Activated T-cell treated with anti-CD3 and anti-CD28 coated beads, Interleukin-2, amount 50 U/mL, for 24 hours (primary cell): ENCODE measurements around the gene CGNL1.

ENCODE experiments used
- DNase-seq: peaks from one replicate; pipeline ENCODE4 v3.0.0-alpha.2; 2020
- H3K27ac Mint-ChIP-seq: 2 replicates; pipeline ENCODE4 v1.8.0; 2020; ENCODE audit warnings: mild to moderate bottlenecking, mixed read lengths
- H3K27me3 Mint-ChIP-seq: 2 replicates; pipeline ENCODE4 v1.8.0; 2020; ENCODE audit warnings: mixed read lengths
- H3K36me3 Mint-ChIP-seq: 2 replicates; pipeline ENCODE4 v1.8.0; 2020; ENCODE audit warnings: low read depth, mixed read lengths
- H3K4me1 Mint-ChIP-seq: 2 replicates; pipeline ENCODE4 v1.8.0; 2020; ENCODE audit warnings: low read depth, mixed read lengths
- H3K4me3 Mint-ChIP-seq: 2 replicates; pipeline ENCODE4 v1.8.0; 2020; ENCODE audit warnings: mild to moderate bottlenecking, moderate library complexity, mixed read lengths
- H3K9me3 Mint-ChIP-seq: 2 replicates; pipeline ENCODE4 v1.8.0; 2020; ENCODE audit warnings: mixed read lengths

Gene CGNL1

GRCh38 chr15:57594479-57594878 lies 218.2 kb downstream of the CGNL1 start:
- H3K4me3 Mint-ChIP-seq: no peak overlapping the region
- no peaks in the 10 kb centered on the region for H3K36me3 Mint-ChIP-seq
- H3K27me3 Mint-ChIP-seq: peaks cover 39% of the 10 kb centered on the region
- DNase-seq: no peak
- H3K4me1 Mint-ChIP-seq: peaks cover 7% of the 10 kb centered on the region
- no peak overlapping the region for H3K27ac Mint-ChIP-seq
- no peaks in the 10 kb centered on the region for H3K9me3 Mint-ChIP-seq

DNA sequence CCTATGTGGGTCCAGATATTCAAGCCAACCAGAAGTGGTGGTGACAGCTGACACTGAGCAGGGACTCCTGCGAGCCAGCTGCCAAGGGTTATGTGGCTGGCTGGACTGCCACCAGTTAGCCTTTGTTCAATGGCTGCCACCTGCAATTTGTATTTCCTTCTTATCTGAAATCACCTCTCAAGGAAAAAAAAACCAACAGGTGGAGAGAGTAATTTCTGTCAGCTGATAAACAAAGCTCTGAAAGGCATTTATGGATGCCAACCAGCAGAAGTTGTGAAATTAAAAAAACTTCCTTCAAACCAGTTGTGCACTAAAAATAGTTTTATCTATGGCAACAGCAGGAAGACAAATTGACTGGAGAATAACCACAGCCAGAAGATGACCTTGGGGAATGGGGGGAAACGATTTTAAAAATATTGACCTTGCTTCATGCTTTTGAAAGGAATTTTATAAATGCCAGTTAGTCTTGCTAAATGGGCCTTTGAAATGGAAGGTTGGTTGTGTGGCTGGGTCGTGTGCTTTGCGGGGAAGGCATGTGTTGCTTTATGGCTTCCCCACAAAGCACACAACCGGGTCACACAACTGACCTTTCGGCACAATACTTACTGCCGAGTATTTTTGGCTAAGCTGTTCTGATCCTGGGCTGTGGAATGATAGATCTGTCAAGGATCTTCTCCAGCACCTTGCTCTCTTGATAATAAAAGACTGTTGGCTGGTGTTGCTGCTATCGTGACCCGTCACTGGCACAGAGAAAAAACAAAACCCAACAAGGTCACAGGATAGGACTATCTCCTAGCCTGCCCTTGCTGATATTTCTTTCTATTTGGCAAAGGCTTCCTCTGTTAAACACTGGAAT lies 218.9 kb downstream of the CGNL1 start:
- Mint-ChIP-seq H3K36me3 (no peaks in the 10 kb centered on the region), H3K27me3 (peaks cover 33% of the 10 kb centered on the region), H3K27ac (no peak overlapping the region), H3K4me1 (peaks cover 7% of the 10 kb centered on the region), H3K4me3 (no peak overlapping the region), H3K9me3 (no peaks in the 10 kb centered on the region)
- no peak for DNase-seq

DNA sequence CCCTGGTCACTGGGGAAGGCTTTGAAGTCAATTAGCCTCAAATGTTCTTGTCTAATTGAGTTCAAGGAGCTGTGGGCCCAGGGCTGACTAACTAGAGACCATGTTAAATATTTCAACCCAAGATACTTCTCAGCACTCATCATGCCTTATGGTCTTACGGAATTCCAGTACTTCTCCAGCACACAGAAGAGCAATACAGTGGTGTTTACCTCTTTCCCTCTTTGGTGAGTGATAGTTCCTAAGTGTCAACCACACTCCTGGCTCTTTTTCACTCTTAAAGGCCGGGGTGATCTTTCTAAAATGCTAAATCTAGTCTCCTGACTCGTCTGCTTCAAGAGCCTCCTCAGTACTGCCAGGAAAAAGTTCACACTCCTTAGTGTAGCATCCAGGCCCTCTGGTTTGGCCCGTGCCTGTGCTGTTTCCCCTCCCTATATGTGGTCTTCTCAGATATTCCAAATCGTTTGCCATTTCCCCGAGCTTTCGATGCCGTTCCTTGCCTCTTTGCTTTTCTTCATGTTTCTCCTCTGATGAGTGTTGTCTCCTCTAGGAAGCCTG lies 220.1 kb downstream of the CGNL1 start:
- DNase-seq: no peak
- Mint-ChIP-seq H3K4me1 (peaks cover 1% of the 10 kb centered on the region), H3K4me3 (no peak overlapping the region), H3K27ac (no peak overlapping the region), H3K9me3 (no peaks in the 10 kb centered on the region), H3K27me3 (peaks cover 26% of the 10 kb centered on the region), H3K36me3 (no peaks in the 10 kb centered on the region)

GRCh38 chr15:57596978-57597377 lies 220.7 kb downstream of the CGNL1 start:
- DNase-seq: no peak
- Mint-ChIP-seq H3K4me3 (no peak overlapping the region), H3K9me3 (no peaks in the 10 kb centered on the region), H3K27me3 (peaks cover 25% of the 10 kb centered on the region), H3K27ac (no peak overlapping the region), H3K4me1 (no peaks in the 10 kb centered on the region), H3K36me3 (no peaks in the 10 kb centered on the region)

DNA sequence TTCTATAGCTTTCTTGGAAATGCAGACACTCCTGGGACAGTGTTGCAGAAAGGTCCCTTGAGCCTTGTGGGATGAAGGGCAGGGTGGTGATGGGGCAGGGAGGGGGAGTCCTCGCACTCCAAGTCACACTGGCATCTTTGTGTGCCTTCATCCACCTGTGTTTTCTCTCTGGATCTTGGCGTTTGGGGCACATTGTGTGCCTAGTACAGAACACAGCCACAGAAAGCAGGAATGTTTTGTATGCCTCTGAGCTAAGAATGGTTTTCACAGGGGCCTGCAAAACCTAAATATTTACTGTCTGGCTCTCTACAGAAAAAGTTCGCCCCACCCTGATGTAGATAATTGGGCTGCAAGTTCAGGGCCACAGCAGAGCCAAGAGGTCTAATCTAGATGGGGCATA lies 221.1 kb downstream of the CGNL1 start:
- no peaks in the 10 kb centered on the region for H3K4me1 Mint-ChIP-seq
- peaks cover 21% of the 10 kb centered on the region for H3K27me3 Mint-ChIP-seq
- no peak for DNase-seq
- H3K27ac Mint-ChIP-seq: no peak overlapping the region
- H3K36me3 Mint-ChIP-seq: no peaks in the 10 kb centered on the region
- no peaks in the 10 kb centered on the region for H3K9me3 Mint-ChIP-seq
- H3K4me3 Mint-ChIP-seq: no peak overlapping the region

DNA sequence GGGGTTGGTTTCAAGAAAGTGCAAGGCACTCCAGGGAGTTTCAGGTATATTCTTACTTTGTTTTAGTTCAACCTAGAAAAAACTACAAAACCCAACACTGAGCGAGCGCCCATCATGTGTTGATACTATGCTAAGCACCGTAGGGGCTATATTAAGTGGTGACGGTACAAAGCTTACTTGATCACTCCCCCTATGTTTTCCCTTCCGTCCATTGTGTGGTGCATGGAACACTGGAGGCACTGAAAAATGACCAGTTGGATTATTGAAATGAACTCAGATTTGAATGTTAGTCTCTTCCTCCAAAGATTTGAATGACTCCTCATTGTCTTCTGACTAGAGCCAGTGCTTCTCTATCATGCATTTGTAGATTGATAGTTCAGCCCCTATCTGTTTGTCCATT lies 222.0 kb downstream of the CGNL1 start:
- no peaks in the 10 kb centered on the region for H3K9me3 Mint-ChIP-seq

DNA sequence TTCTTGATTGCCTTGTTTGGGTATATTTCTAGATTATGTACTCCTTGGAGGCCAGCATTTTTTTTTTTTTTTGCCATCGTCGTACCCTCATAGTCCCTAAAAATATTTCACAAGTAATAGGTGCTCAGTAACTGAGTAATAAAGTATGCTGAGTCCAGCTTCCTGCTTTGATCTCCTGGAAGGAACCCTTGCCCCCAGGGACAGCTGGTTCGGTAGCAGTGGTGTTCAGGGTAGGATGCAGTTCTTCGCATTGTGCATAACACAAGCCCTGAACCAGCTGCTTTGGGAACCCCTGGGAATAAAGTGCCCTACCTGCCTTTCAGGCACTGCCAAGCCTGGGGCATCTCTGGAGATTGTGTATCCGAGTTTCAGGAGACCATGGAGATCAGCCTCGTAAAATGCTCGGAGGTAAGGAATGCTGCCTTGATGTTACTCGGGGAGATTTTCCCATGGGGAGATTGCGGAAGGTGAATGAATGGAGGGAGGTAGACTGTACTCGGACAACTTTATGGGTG lies 223.0 kb downstream of the CGNL1 start:
- no peaks in the 10 kb centered on the region for H3K36me3 Mint-ChIP-seq
- peaks cover 10% of the 10 kb centered on the region for H3K27me3 Mint-ChIP-seq
- no peaks in the 10 kb centered on the region for H3K4me1 Mint-ChIP-seq
- no peak overlapping the region for H3K27ac Mint-ChIP-seq
- no peak for DNase-seq
- H3K4me3 Mint-ChIP-seq: no peak overlapping the region
- no peaks in the 10 kb centered on the region for H3K9me3 Mint-ChIP-seq

More for the DNA sequence above, 222.0 kb downstream of the CGNL1 start:
- no peak overlapping the region for H3K4me3 Mint-ChIP-seq
- H3K36me3 Mint-ChIP-seq: no peaks in the 10 kb centered on the region
- peaks cover 16% of the 10 kb centered on the region for H3K27me3 Mint-ChIP-seq
- H3K27ac Mint-ChIP-seq: no peak overlapping the region
- no peak for DNase-seq
- no peaks in the 10 kb centered on the region for H3K4me1 Mint-ChIP-seq

- Mint-ChIP-seq H3K27ac (no peak overlapping the region), H3K4me3 (no peak overlapping the region), H3K4me1 (no peaks in the 10 kb centered on the region), H3K36me3 (no peaks in the 10 kb centered on the region), H3K27me3 (peaks cover 8% of the 10 kb centered on the region), H3K9me3 (no peaks in the 10 kb centered on the region)
- no peak for DNase-seq
Measured at GRCh38 chr15:57600197-57600596, 223.9 kb downstream of the CGNL1 start.
